Activated CD8-positive, alpha-beta memory T cell treated with anti-CD3 and anti-CD28 coated beads for 24 hours (primary cell): ENCODE measurements around the gene PTPRN2.
A peak's percentile ranks its signal among the peaks of the same experiment; 100 is the strongest.
"Not testable (repeated sequence)": the region's sequence is repeated elsewhere in the genome, so short reads cannot be mapped to it uniquely, and the experiment has no call there.

Experiments
- DNase-seq: peaks from one replicate; pipeline ENCODE4 v3.0.0-alpha.2; 2020

The PTPRN2 gene

GRCh38 chr7:157926521-157927150 lies 661.0 kb downstream of the PTPRN2 start:
- peak; percentile 62 for DNase-seq

GRCh38 chr7:157926107-157926506 lies 661.5 kb downstream of the PTPRN2 start:
- no peak for DNase-seq

- no peak for DNase-seq
Observed at GRCh38 chr7:157925383-157925875, 662.2 kb downstream of the PTPRN2 start.

- no peak for DNase-seq
Observed at GRCh38 chr7:157923903-157924630, 663.6 kb downstream of the PTPRN2 start.

- no peak for DNase-seq
Observed at GRCh38 chr7:157922576-157922975, 665.0 kb downstream of the PTPRN2 start.

- DNase-seq, result no peak
Observed at GRCh38 chr7:157918326-157919080, 669.1 kb downstream of the PTPRN2 start.

- no peak for DNase-seq
Observed at GRCh38 chr7:157916946-157917640, 670.5 kb downstream of the PTPRN2 start.

- no peak for DNase-seq
Observed at GRCh38 chr7:157910446-157910845, 677.2 kb downstream of the PTPRN2 start.

GRCh38 chr7:157910045-157910444 lies 677.6 kb downstream of the PTPRN2 start:
- DNase-seq, result not testable (repeated sequence)

- no peak for DNase-seq
Observed at GRCh38 chr7:157909370-157909769, 678.3 kb downstream of the PTPRN2 start.

GRCh38 chr7:157908006-157908782 lies 679.4 kb downstream of the PTPRN2 start:
- DNase-seq, result no peak

GRCh38 chr7:157907091-157907490 lies 680.5 kb downstream of the PTPRN2 start:
- no peak for DNase-seq

GRCh38 chr7:157906583-157906982 lies 681.0 kb downstream of the PTPRN2 start:
- no peak for DNase-seq

GRCh38 chr7:157905651-157906461 lies 681.8 kb downstream of the PTPRN2 start:
- no peak for DNase-seq

- no peak for DNase-seq
Observed at GRCh38 chr7:157904866-157905570, 682.6 kb downstream of the PTPRN2 start.

GRCh38 chr7:157904211-157904865 lies 683.3 kb downstream of the PTPRN2 start:
- DNase-seq, result no peak

- DNase-seq, result no peak
Observed at GRCh38 chr7:157903710-157904109, 683.9 kb downstream of the PTPRN2 start.

- no peak for DNase-seq
Observed at GRCh38 chr7:157903296-157903695, 684.3 kb downstream of the PTPRN2 start.

- not testable (repeated sequence) for DNase-seq
Observed at GRCh38 chr7:157901816-157902610, 685.6 kb downstream of the PTPRN2 start.
